HepG2 (cell line): Measurements from ENCODE around the gene ZNF32. TPM values are rescaled to one million over a fixed set of nuclear protein-coding genes. Genes with fewer than 3 reads are reported as not detected.

ENCODE experiments used
- ATAD3A ChIP-seq: sonication (generic); formaldehyde crosslinking; IDR thresholded peaks from 2 replicates; pipeline ENCODE4 v1.4.0; 2020; ENCODE audit warnings: missing genetic modification reagents
- CBX2 ChIP-seq, 2 experiments: fragments of 200-600 bp in 1 of 2; sonication (generic); formaldehyde crosslinking in 1 of 2; IDR thresholded peaks; 2 replicates each; pipeline versions ENCODE4 v1.7.0 to v1.8.1; 2018 to 2022; ENCODE audit warnings: low read depth in 2 of 2, low read length in 1 of 2, mild to moderate bottlenecking in 1 of 2, missing genetic modification reagents in 1 of 2
- CHD4 ChIP-seq: fragments of 200-600 bp; sonication (generic); IDR thresholded peaks from 2 replicates; pipeline ENCODE4 v1.7.0; 2017; ENCODE audit warnings: mild to moderate bottlenecking, low read length, borderline replicate concordance
- CREB3 ChIP-seq: sonication (generic); formaldehyde crosslinking; IDR thresholded peaks from 2 replicates; pipeline ENCODE4 v1.5.0; 2020; ENCODE audit warnings: missing genetic modification reagents
- DDIT3 ChIP-seq: sonication (generic); formaldehyde crosslinking; IDR thresholded peaks from 2 replicates; pipeline ENCODE4 v1.4.0; 2020; ENCODE audit warnings: mild to moderate bottlenecking, missing genetic modification reagents
- DMAP1 ChIP-seq: IDR thresholded peaks from 2 replicates; pipeline ENCODE4 v1.6.1; 2016
- DNMT1 ChIP-seq: sonication (generic); formaldehyde crosslinking; IDR thresholded peaks from 2 replicates; pipeline ENCODE4 v1.5.1; 2020; ENCODE audit warnings: mild to moderate bottlenecking, missing genetic modification reagents
- DRAP1 ChIP-seq: IDR thresholded peaks from 2 replicates; pipeline ENCODE4 v1.6.1; 2016; ENCODE audit warnings: missing genetic modification reagents, missing compliant biosample characterization
- HOXA9 ChIP-seq: sonication (generic); formaldehyde crosslinking; IDR thresholded peaks from 2 replicates; pipeline ENCODE4 v1.8.1; 2022; ENCODE audit warnings: missing genetic modification reagents, mild to moderate bottlenecking, moderate library complexity, borderline replicate concordance
- NFE2L2 ChIP-seq: fragments of 150-350 bp; IDR thresholded peaks from 2 replicates; pipeline ENCODE4 v1.6.1; 2014; ENCODE audit warnings: low read length
- NFIB ChIP-seq: sonication (generic); formaldehyde crosslinking; IDR thresholded peaks from 2 replicates; pipeline ENCODE4 v1.9.0; 2021; ENCODE audit warnings: missing genetic modification reagents, mild to moderate bottlenecking, borderline replicate concordance
- NFKBIZ ChIP-seq: IDR thresholded peaks from 2 replicates; pipeline ENCODE4 v1.6.1; 2018; ENCODE audit warnings: missing genetic modification reagents, missing compliant biosample characterization
- SOX6 ChIP-seq, 2 experiments: fragments of 450-650 bp in 1 of 2; sonication (generic) in 1 of 2; formaldehyde crosslinking in 1 of 2; IDR thresholded peaks; 2 replicates each; pipeline versions ENCODE4 v1.4.0 to v1.6.1; 2017 to 2020; ENCODE audit warnings: antibody characterized with exemption in 1 of 2, mild to moderate bottlenecking in 1 of 2, missing genetic modification reagents in 1 of 2
- TBP ChIP-seq: sonication (generic); formaldehyde crosslinking; IDR thresholded peaks from 2 replicates; pipeline ENCODE4 v1.5.0; 2020; ENCODE audit warnings: missing genetic modification reagents
- TOE1 ChIP-seq: sonication (generic); formaldehyde crosslinking; IDR thresholded peaks from 2 replicates; pipeline ENCODE4 v1.4.0; 2020; ENCODE audit warnings: mild to moderate bottlenecking, missing genetic modification reagents
- TRIM22 ChIP-seq: fragments of 450-650 bp; IDR thresholded peaks from 2 replicates; pipeline ENCODE4 v1.6.1; 2017
- YY1 ChIP-seq: IDR thresholded peaks from 2 replicates; pipeline ENCODE4 v1.6.1; 2011; ENCODE audit warnings: low read length, low read depth, moderate library complexity, mild to moderate bottlenecking; ENCODE audit not compliant: insufficient read depth, insufficient replicate concordance
- ZBTB44 ChIP-seq: sonication (generic); formaldehyde crosslinking; IDR thresholded peaks from 2 replicates; pipeline ENCODE4 v1.4.0; 2020; ENCODE audit warnings: missing genetic modification reagents
- ZFP36 ChIP-seq: fragments of 150-350 bp; IDR thresholded peaks from 2 replicates; pipeline ENCODE4 v1.6.1; 2018; ENCODE audit warnings: borderline replicate concordance, low read length, low read depth; ENCODE audit not compliant: partially characterized antibody
- ZMAT3 ChIP-seq: sonication (generic); formaldehyde crosslinking; conservative IDR thresholded peaks from 2 replicates; pipeline ENCODE4 v1.7.0; 2021; ENCODE audit warnings: missing genetic modification reagents
- ZNF230 ChIP-seq: sonication (generic); formaldehyde crosslinking; IDR thresholded peaks from 2 replicates; pipeline ENCODE4 v1.4.0; 2020; ENCODE audit warnings: mild to moderate bottlenecking, missing genetic modification reagents
- ZNF292 ChIP-seq: sonication (generic); formaldehyde crosslinking; IDR thresholded peaks from 2 replicates; pipeline ENCODE4 v1.8.1; 2022; ENCODE audit warnings: mild to moderate bottlenecking, low read depth, missing genetic modification reagents, borderline replicate concordance
- ZNF430 ChIP-seq: sonication (generic); formaldehyde crosslinking; IDR thresholded peaks from 2 replicates; pipeline ENCODE4 v1.9.0; 2021; ENCODE audit warnings: mild to moderate bottlenecking, missing genetic modification reagents
- ZNF460 ChIP-seq: sonication (generic); formaldehyde crosslinking; IDR thresholded peaks from 2 replicates; pipeline ENCODE4 v1.5.1; 2020; ENCODE audit warnings: missing genetic modification reagents, mild to moderate bottlenecking, borderline replicate concordance
- ZNF644 ChIP-seq: IDR thresholded peaks from 2 replicates; pipeline ENCODE4 v1.6.1; 2016; ENCODE audit warnings: low read depth
- ZNF878 ChIP-seq: sonication (generic); formaldehyde crosslinking; IDR thresholded peaks from 2 replicates; pipeline ENCODE4 v1.8.1; 2023; ENCODE audit warnings: mild to moderate bottlenecking, missing genetic modification reagents, moderate library complexity
- polyA plus RNA-seq, 8 experiments: library from polyadenylated mRNA; depleted of rRNA in 3 of 8; stranded (reverse) in 7 of 8; unstranded in 1 of 8; fragments of >200 nt; fragmentation: Illumina TruSeq in 4 of 8; extraction: Trizol in 4 of 8; gene quantifications; 2 replicates each; pipeline versions ENCODE4 v1.2.1 to v1.2.3, GENCODE V29; 2011 to 2016; ENCODE audit warnings: low read depth in 4 of 8, missing spikeins in 1 of 8, mixed read lengths in 1 of 8; ENCODE audit not compliant: insufficient read depth in 1 of 8
- total RNA-seq, 5 experiments: library from RNA; depleted of rRNA; stranded (reverse); fragments of >200 nt; fragmentation: Illumina TruSeq; extraction: Trizol; gene quantifications; 2 replicates each; pipeline ENCODE4 v1.2.3, GENCODE V29; 2016; ENCODE audit warnings: low read depth in 1 of 5

Gene ZNF32
- total and polyA plus RNA-seq, 2 of the 13 experiments (the other 11 are each of a cell fraction or from before 2014, with no cell fraction given) = 12.5 to 16.9 TPM

- no peak for TF ChIP-seq CHD4
- TF ChIP-seq DNMT1 (CRISPR knock-in tag) = 0 out of 2 replicates have a peak, but pooled peaks have one; percentile 51
- no peak for TF ChIP-seq ZNF460 (CRISPR knock-in tag)
- 0 out of 2 replicates have a peak, but pooled peaks have one; percentile 32 for TF ChIP-seq CREB3 (CRISPR knock-in tag)
- TF ChIP-seq ATAD3A = no peak
- TF ChIP-seq SOX6 (IDR thresholded peaks at IDR 0.05) = no peak
- no peak for TF ChIP-seq SOX6 (CRISPR knock-in tag; IDR thresholded peaks at IDR 0.05)
- no peak for TF ChIP-seq ZNF878 (CRISPR knock-in tag)
- no peak for TF ChIP-seq DRAP1 (CRISPR knock-in tag)
- TF ChIP-seq TBP (CRISPR knock-in tag) = no peak
- no peak for TF ChIP-seq NFE2L2
- no peak for TF ChIP-seq ZNF230 (CRISPR knock-in tag)
- no peak for TF ChIP-seq TOE1 (CRISPR knock-in tag)
- TF ChIP-seq ZNF292 (CRISPR knock-in tag) = no peak
- no peak for TF ChIP-seq ZNF644 (CRISPR knock-in tag)
- no peak for TF ChIP-seq NFIB (CRISPR knock-in tag)
- 0 out of 2 replicates have a peak, but pooled peaks have one; percentile 39 for TF ChIP-seq ZNF430 (CRISPR knock-in tag)
- TF ChIP-seq HOXA9 (CRISPR knock-in tag) = no peak
- TF ChIP-seq ZFP36 = no peak
- TF ChIP-seq ZBTB44 (CRISPR knock-in tag) = no peak
- no peak for TF ChIP-seq NFKBIZ (CRISPR knock-in tag)
- TF ChIP-seq CBX2 (IDR thresholded peaks at IDR 0.05; ENCODE audit: low read depth, low read length) = no peak
- TF ChIP-seq CBX2 (CRISPR knock-in tag; IDR thresholded peaks at IDR 0.05; ENCODE audit: low read depth) = no peak
- no peak for TF ChIP-seq DDIT3 (CRISPR knock-in tag)
- TF ChIP-seq YY1 = no peak
- TF ChIP-seq TRIM22 = no peak
- TF ChIP-seq DMAP1 = no peak
- no peak for TF ChIP-seq ZMAT3 (CRISPR knock-in tag)
Measured at GRCh38 chr10:43648398-43649184, at the start of gene ZNF32 (continued).
